GM18858 (cell line): ENCODE measurements around the gene SNAPC3.
"Not testable (repeated sequence)": the region's sequence is repeated elsewhere in the genome, so short reads cannot be mapped to it uniquely, and the experiment has no call there.

Experiments
- ATAC-seq: cut with Tn5 transposase; IDR thresholded peaks from one replicate; pipeline ENCODE4 v1.9.1; 2021; ENCODE audit not compliant: unreplicated experiment

SNAPC3 gene

GRCh38 chr9:15421990-15422371, 695 bp upstream of the SNAPC3 start:
- ATAC-seq = no peak

DNA sequence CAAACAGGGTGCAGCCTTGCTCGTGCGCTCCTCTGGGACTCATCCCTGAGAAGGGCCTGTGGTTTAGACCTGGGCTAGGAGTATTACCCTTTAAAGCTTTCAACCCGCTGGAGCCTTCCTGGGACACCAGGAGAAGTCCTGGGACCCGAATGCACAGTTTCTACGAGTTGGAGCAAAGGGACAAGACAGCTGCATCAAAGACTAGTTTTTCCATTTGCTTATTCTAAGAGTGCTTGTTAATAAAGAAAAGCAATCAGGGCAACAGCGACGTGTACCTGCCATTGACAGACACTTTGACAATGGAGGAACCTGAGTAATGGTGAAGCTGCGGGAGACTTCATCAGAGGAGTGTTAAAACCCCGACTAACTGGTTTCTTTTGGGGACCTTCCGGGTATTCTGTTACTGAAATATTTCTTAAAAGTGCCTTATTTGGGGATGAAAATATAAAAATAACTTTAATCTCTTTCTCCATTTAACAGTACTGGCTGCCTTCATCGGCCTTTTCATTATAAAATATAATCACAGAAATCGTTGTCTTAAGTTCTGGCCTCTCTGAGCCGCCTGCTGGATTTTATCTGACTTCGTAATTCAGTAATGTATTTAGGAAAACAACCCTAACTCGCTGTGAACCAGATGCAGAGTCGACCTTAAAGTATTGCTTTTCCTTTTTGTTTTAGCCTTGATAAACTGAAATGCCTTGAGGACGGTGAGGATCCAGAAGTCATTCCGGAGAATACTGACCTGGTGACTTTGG, 732 bp downstream of the SNAPC3 start:
- ATAC-seq = no peak

DNA sequence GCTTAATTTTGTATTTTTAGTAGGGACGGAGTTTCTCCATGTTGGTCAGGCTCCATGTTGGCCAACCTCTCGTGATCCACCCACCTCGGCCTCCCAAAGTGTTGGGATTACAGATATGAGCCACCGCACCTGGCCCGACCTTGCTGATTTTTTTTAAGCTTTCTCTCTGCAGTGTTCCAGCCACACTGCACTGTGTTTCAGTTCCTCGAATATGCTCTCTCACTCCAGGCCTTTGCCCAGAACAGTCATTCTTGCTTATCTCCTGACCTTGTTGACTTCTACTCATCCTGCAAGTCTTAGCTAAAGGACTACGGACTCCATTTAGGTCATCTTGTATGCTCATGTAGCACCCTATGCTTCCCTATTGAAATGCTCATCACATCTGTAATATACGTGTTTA, 3.3 kb downstream of the SNAPC3 start:
- ATAC-seq = peak; percentile 57

GRCh38 chr9:15427702-15428101, 5.0 kb downstream of the SNAPC3 start:
- not testable (repeated sequence) for ATAC-seq

GRCh38 chr9:15430920-15431844, 8.5 kb downstream of the SNAPC3 start:
- no peak for ATAC-seq

DNA sequence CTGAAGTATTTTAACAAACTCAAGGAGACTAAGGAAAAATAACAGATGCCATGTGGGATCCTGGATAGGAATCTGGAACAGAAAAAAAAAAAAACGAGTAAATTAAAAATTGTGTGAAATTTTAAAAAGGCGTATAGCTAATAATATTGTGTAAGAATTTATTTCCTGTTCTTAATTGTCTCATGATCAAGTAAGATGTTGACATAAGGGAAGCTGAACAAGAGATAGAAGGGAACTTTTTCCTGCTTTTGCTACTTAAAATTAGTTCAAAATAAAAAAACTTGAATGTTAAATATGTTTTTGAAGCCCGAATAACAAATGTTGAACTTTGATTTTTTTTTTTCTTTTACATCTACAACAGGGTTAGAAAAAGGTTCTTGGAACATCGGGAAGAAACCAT, 10.5 kb downstream of the SNAPC3 start:
- ATAC-seq = no peak

DNA sequence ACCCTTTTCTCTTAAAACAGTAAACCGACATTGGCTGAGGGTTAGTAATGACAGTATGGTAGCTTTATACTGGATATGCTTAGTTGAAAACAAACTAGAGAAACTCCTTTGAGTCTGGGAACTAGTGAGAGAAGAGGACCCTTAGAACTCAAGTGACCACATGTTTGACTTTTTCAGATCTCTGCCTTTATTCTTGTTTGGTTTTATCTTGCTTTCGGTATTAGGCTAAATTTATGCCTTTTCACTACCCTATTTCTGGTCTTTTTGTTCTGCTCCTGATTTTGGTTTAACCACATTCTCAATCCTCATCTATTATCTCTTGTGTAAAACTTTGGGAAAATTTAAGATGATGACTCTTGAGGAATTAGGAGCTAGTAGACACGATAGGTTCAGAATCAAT, 11.0 kb downstream of the SNAPC3 start:
- ATAC-seq = peak; percentile 56

DNA sequence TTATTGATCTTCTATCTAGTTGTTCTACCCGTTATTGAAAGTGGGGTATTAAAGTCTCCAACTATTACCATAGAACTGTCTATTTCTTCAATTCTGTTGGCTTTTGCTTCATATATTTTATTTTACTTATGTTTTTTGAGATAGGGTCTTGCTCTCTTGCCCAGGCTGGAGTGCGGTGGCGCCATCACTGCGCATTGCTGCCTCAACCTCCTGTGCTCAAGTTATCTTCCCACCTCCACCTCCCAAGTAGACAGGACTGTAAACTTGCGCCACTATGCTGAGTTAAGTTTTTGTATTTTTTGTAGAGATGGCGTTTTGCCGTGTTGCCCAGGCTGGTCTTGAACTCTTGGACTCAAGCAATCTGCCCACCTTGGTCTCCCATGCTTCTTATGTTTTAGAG, 16.2 kb downstream of the SNAPC3 start:
- no peak for ATAC-seq

GRCh38 chr9:15441841-15442240, 19.2 kb downstream of the SNAPC3 start:
- ATAC-seq = not testable (repeated sequence)

- not testable (repeated sequence) for ATAC-seq
These were observed 19.6 kb downstream of the SNAPC3 start for GRCh38 chr9:15442264-15442663.

DNA sequence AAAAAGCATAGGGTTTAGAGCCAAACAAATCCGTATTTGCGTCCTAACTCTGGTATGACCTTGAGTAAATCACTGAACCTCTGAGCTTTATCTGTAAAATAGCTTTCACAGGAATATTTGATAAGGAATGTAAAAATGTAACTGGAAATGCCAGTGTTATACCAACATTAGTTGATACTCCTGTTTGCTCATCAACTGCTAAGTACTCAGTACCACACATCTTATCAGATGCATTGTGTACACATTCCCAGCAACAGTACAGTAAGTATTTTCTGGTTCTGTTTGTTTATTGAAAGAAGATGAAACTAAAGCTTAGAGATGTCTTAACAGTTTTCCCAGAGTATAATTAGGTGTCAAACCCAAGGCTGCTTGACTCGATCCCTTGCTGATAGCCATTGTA, 21.5 kb downstream of the SNAPC3 start:
- ATAC-seq = no peak

DNA sequence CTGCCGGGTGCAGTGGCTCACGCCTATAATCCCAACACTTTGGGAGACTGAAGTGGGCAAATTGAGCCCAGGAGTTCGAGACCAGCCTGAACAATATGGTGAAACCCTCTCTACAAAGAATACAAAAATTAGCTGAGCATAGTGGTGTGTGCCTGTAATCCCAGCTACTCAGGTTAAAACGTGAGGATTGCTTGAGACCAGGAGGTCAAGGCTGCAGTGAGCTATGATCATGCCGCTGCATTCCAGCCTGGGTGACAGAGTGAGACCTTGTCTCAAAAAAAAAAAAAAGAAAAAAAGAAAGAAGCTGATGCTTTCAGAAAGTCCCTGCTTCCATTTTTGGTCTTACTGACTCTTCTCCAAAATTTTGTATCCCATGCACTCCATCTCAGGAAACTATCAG, 31.3 kb downstream of the SNAPC3 start:
- ATAC-seq = no peak

DNA sequence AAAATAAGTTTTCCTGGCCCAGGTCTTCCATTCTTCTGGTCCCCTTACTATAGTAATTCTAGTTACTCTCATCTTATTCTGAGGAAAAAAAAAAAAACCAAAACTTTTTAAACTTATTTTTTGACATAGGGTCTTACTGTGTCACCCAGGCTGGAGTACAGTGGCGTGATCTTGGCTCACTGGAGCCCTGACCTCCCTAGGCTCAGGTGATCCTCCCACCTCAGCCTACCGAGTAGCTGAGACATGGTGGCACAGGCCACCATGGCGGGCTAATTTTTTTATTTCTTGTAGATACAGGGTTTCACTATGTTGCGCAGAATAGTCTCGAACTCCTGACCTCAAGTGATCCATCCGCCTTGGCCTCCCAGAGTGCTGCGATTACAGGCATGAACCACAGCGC, 38.4 kb downstream of the SNAPC3 start:
- no peak for ATAC-seq

DNA sequence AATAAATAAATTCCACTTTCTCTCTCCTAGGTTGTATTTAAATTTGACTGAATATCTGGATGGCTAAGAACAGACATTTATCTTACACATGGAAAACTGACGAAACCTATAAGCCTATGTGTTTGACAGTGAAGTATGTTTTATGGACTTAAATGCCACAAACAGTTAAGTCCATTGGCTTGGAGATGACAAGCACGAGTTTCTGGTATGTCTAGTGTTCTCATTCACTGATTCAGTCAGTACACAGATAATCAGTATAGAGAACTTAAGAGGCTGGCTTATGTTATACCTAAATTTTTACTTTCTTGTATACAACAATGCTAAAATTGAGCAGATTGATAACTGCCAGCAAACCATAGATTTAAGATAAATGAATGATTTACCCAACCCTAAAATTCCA, 38.9 kb downstream of the SNAPC3 start:
- ATAC-seq = no peak

- no peak for ATAC-seq
These were observed 45.5 kb downstream of the SNAPC3 start for GRCh38 chr9:15468145-15468544.

DNA sequence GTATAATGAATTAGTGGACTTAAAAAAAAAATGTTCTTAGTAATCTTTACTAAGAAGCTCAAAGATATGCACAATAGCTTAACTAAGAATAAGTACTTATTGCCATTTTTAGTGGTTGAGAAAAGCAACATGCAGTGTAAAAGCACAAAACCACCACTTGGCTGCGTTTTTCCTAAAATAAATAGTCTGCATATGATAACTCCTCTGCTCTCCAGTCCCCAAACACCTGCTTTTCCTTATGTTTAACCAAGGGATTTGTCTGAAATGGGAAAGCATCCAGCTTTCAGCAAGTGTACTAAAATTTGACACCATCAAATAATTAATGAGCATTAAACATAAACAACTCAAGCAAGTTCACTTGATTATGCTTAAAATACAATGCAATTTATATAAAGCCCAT, 46.7 kb downstream of the SNAPC3 start:
- no peak for ATAC-seq

- no peak for ATAC-seq
These were observed 47.2 kb downstream of the SNAPC3 start for GRCh38 chr9:15469862-15470261.

DNA sequence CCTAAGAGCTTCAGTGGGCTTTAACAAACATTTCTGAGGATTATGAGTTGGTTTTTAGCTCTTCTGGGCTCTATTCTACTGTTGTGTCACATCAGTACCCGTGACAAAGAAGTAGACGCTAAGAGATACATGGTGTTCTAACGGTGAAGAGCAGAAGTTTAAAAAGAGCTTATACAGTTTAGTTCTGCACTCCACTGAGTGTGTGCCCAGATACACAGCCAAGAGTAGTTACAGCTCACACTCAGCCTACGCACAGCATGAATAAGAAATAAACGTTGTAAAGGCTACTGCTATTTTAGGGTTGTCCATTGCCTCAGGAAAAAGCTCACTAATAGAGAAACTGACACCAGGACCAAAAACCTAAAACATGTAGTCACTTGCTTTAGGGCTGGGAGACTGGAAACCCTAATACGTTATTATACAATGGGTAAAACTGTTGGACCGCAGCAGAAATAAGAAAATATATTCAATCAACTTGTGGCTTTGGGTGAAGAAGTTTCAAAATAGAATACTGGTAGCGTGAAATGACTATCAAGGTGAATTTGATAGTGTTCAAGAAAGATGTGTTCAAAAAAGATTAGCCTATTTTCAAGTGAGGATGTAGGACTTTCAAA, 53.4 kb downstream of the SNAPC3 start:
- ATAC-seq = no peak

DNA sequence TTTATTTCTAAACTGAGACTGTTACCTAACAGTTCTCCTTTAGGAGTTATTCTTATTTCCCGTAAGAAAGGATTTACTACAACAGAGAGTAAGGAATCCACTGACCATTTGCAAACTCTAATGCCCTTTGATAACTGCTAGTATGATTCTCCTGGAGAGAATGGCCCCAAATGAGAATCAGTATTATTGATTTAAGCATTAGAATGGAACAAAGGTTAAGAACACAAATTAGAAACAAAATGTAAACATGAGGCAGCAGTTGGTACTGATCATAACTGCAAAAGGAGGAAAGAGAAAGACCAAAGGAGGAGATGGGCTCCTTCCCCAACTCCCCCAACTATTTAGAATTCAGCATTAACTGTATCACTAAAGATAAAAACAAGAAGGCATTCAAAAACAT, 57.4 kb downstream of the SNAPC3 start:
- no peak for ATAC-seq

DNA sequence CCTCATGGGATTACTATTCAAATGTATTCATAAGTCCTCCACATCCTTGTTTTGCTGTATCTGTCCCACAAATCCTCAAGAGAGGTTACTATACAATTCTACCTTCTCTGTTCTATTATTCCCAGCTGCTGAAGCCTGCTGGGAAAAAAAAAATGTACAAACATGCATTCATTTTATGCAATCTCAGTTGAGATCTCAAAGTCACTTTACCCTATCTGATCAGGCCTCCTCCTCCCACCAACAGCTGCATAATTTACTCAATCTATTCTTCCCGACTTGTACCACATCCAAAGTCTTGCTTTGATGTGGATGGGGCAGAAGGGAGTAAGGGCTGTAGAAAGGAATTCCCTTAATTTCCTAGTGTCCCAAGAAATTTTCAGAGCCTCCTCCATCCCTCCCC, 59.5 kb downstream of the SNAPC3 start:
- no peak for ATAC-seq

- peak; percentile 51 for ATAC-seq
These were observed 62.1 kb downstream of the SNAPC3 start for GRCh38 chr9:15484802-15485201.
